GM10266 (cell line): ENCODE results near the gene GSG1L2.
"Not testable (repeated sequence)": the region's sequence is repeated elsewhere in the genome, so short reads cannot be mapped to it uniquely, and the experiment has no call there.

Experiments used
- DNase-seq: peaks from one replicate; pipeline ENCODE4 v3.0.0; 2012; ENCODE audit errors: extremely low spot score
- TF ChIP-seq, protein P1 (sequence below): IDR thresholded peaks from 2 replicates; pipeline ENCODE4 v1.5.1; 2012; ENCODE audit warnings: mild to moderate bottlenecking, low read depth; ENCODE audit not compliant: control insufficient read depth, insufficient read depth; ENCODE audit errors: missing control alignments

The GSG1L2 gene

DNA sequence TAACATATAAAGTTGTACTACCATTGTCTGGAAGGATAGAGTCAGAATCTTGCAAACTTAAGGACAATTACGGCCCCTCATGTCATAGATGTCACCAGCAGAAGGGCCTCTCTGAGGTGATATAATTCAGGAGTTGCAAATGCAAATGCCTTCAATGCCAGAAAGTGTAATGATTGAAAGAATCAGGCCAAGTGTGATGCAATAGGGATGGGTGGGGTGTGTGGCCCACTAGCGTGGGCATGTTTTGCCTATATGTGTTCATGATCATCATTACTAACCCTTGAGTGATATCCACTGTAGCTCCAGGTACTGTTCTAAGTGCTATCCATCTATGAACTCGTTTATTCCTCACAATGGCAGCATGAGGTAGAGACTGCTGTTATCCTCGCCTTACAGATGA lies 31.6 kb downstream of the GSG1L2 start:
- TF ChIP-seq, protein P1, sequence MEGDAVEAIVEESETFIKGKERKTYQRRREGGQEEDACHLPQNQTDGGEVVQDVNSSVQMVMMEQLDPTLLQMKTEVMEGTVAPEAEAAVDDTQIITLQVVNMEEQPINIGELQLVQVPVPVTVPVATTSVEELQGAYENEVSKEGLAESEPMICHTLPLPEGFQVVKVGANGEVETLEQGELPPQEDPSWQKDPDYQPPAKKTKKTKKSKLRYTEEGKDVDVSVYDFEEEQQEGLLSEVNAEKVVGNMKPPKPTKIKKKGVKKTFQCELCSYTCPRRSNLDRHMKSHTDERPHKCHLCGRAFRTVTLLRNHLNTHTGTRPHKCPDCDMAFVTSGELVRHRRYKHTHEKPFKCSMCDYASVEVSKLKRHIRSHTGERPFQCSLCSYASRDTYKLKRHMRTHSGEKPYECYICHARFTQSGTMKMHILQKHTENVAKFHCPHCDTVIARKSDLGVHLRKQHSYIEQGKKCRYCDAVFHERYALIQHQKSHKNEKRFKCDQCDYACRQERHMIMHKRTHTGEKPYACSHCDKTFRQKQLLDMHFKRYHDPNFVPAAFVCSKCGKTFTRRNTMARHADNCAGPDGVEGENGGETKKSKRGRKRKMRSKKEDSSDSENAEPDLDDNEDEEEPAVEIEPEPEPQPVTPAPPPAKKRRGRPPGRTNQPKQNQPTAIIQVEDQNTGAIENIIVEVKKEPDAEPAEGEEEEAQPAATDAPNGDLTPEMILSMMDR, result no peak
- no peak for DNase-seq

DNA sequence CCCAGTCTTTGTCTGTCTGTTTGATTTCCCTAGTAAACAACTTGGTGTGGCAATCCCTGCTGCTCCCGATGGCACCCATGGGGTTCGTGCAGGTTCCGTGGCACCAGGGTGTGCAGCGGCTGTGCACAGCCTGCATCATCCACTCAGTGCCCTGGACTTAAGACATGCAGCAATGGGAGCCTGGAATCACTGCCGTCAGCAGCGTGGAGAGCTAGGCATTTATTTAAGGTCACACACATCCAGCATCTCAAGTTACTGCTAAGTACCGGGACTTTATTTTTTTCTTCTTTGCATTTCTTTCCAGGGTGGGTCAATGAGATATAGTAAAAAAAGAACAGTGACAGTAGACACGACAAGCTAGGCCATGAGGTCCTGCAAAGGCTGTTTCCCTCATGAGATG lies 33.3 kb downstream of the GSG1L2 start:
- TF ChIP-seq, protein P1, result no peak
- DNase-seq, result no peak

DNA sequence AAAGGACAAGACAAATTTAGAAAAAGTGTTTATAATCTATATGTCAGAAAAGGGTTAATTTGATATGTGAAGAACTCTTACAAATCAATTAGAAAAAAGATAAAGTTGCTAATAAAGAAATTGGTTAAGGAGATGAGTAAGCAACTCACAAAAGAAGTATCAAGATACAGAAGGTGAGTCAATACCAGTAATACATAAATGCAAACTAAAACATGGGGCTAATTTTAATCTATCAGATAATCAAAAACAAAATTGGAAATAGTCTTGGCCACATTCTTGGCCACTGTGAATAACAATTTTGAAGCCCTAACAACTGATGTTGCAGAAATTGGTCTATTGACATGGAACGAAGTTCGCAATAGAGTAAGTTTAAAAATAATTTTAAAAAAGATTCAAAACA lies 37.3 kb downstream of the GSG1L2 start:
- TF ChIP-seq, protein P1, result no peak
- DNase-seq, result no peak

DNA sequence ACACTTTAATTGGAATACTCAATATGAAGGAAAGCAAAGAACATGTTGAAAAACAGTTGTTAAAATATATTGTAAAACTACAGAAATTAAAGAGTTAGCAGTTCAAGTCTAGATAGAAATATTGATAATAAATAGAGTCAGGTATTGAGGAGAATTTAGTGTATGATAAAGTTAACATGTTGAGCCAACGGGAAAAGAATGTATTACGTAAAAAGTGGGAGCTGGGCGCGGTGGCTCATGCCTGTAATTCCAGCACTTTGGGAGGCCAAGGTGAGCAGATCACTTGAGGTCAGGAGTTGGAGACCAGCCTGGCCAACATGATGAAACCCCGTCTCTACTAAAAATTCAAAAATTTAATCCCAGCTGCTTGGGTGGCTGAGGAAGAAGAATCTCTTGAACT lies 38.4 kb downstream of the GSG1L2 start:
- not testable (repeated sequence) for DNase-seq

DNA sequence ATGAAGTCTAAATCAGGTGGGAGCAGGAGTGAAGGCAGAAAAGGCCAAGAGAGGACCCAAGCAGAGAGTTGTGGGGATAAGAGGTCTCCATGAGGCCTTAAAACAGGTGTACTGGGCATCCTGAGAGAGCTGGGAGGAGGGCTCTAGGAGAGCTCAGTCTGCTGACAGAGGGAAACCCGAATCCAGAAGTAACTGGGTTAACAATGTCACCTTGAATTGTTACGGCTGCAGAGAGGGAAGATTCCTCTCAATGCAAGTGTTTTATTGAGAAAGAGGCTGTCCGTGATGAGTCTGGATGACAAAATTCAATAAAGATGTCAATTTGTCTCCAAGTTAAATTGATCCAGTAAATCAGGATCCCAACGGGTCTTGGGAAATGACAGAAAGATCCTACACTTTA lies 38.8 kb downstream of the GSG1L2 start:
- DNase-seq, result no peak
- TF ChIP-seq, protein P1, result no peak

DNA sequence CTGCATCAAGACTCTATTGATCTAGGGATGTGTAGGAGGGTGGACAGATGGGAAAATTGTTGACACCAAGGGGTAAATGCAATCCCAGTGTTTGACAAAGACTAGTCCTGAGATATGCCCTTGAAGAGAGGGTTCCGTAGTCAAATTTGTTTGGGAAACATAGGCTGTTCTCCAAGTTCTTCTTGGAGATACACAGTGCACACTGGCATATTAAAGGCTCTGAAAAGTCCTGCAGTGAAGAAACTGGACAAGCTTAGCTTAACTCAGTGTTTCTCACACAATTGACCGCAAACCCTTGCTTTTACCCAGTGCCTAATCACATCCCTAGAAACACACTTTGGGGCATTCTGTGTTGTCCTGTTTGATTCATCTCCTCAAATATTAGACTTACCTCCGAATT lies 41.3 kb downstream of the GSG1L2 start:
- TF ChIP-seq, protein P1, result no peak

DNA sequence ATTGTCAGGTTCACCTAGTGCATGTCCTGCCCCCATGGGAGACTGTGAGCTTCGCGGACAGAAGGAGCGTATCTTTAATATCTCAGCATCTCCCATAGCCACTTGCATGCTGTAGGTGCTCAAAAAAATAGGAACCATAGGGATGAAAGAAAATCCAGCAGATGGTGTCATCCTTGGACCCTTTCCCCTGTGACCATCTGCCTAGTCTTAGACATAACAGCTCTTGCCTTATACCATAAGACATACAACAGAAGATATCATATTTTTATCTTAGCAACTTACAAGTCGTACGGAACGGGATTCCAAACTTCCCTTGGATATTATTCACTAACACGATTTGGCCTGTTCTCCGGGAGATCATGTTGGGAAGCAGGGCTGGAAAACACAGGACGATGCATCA lies 45.0 kb downstream of the GSG1L2 start:
- TF ChIP-seq, protein P1, result no peak
- no peak for DNase-seq

More for the DNA sequence above, 41.3 kb downstream of the GSG1L2 start:
- no peak for DNase-seq

DNA sequence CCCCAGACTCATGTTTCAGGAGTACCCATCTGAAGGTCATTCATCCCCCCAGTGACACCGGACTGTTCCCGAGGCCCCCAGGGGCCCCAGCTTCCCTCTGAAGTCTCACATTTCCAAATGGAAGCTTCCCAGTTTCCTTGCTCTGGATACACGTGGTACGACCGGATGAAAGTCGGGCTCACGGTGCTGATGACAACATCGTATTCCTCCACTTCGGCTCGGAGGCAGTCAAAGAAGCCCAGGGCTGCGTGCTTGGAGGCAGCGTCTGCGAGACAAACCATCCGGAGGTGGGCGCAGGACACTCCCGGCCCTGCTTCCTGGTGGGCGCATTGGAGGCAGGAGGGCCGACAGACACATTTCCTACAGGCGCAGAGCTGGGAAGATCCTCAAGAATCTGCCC lies 49.2 kb downstream of the GSG1L2 start:
- no peak for DNase-seq
- TF ChIP-seq, protein P1, result no peak
